Fibroblast of pulmonary artery (primary cell): ENCODE results near the gene CEP120.

Source experiments
- DNase-seq: peaks from one replicate; pipeline ENCODE4 v3.0.0-alpha.2; 2010; ENCODE audit warnings: low read depth
- H3K4me3 ChIP-seq: replicated peaks from 2 replicates; pipeline ENCODE4 v1.5.1; 2011; ENCODE audit warnings: low read depth, mild to moderate bottlenecking, control low read depth, low read length, moderate library complexity
- CTCF ChIP-seq: IDR thresholded peaks from 2 replicates; pipeline ENCODE4 v1.5.1; 2011; ENCODE audit warnings: mild to moderate bottlenecking, control low read depth, low read length, inconsistent platforms; ENCODE audit errors: missing control alignments

Gene CEP120

GRCh38 chr5:123365156-123365555 is 58.0 kb downstream of the CEP120 start:
- no peak for TF ChIP-seq CTCF

GRCh38 chr5:123364441-123365155 is 58.6 kb downstream of the CEP120 start:
- no peak for DNase-seq

More at GRCh38 chr5:123365156-123365555, 58.0 kb downstream of the CEP120 start:
- peak; percentile 25 for DNase-seq
- H3K4me3 ChIP-seq, result no peak overlapping the region

GRCh38 chr5:123360910-123361309 is 62.3 kb downstream of the CEP120 start:
- H3K4me3 ChIP-seq, result no peak overlapping the region
- TF ChIP-seq CTCF, result no peak
- no peak for DNase-seq

More at GRCh38 chr5:123364441-123365155, 58.6 kb downstream of the CEP120 start:
- no peak for TF ChIP-seq CTCF
- H3K4me3 ChIP-seq, result no peak overlapping the region

GRCh38 chr5:123360201-123360571 is 63.0 kb downstream of the CEP120 start:
- DNase-seq, result no peak
- TF ChIP-seq CTCF, result no peak

GRCh38 chr5:123359454-123360200 is 63.6 kb downstream of the CEP120 start:
- no peak for TF ChIP-seq CTCF
- no peak for DNase-seq
- no peak overlapping the region for H3K4me3 ChIP-seq

More at GRCh38 chr5:123360201-123360571, 63.0 kb downstream of the CEP120 start:
- H3K4me3 ChIP-seq, result no peak overlapping the region

- H3K4me3 ChIP-seq, result no peak overlapping the region
Observed at GRCh38 chr5:123358751-123359150, 64.5 kb downstream of the CEP120 start.

More at GRCh38 chr5:123358751-123359150, 64.5 kb downstream of the CEP120 start:
- no peak for TF ChIP-seq CTCF
- DNase-seq, result no peak
